GM13977 (cell line): Measurements from ENCODE around the gene TNPO2.

Experiments used
- DNase-seq: peaks from one replicate; pipeline ENCODE4 v3.0.0; 2012; ENCODE audit warnings: low spot score
- in situ Hi-C: fragments of 300-500 bp; cut with MboI; formaldehyde crosslinking; loops from one replicate; pipeline ENCODE4 v1.12.0; 2022; ENCODE audit warnings: low sequenced_read_pairs, low pct_unique_long_range_greater_than_20kb, mixed read lengths, inconsistent platforms; ENCODE audit not compliant: unreplicated experiment
- TF ChIP-seq, protein P1 (sequence below): IDR thresholded peaks from 2 replicates; pipeline ENCODE4 v1.5.1; 2012; ENCODE audit warnings: mild to moderate bottlenecking, control low read depth; ENCODE audit not compliant: insufficient read depth; ENCODE audit errors: extremely low read depth, missing control alignments

Gene TNPO2

DNA sequence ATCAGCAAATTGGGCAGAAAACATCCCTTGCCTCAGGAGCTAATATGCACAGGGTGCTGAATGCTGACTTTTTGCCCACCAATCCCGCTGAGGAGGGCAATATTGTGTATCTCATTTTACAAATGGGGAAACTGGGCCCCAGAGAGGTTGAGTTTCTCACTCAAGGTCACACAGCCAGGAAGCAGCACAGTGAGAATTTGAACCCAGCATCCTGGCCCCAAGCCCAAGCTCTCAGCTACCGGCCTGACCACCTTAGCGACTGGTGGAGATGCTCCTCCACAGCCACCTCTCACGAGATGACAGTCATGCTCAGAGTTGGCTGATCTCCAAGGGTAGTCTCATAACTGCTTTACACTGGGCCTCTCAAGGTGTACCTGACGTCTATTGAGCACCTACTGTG, 30.8 kb downstream of the TNPO2 start:
- in situ Hi-C loops = no loop called here
- TF ChIP-seq, protein P1, sequence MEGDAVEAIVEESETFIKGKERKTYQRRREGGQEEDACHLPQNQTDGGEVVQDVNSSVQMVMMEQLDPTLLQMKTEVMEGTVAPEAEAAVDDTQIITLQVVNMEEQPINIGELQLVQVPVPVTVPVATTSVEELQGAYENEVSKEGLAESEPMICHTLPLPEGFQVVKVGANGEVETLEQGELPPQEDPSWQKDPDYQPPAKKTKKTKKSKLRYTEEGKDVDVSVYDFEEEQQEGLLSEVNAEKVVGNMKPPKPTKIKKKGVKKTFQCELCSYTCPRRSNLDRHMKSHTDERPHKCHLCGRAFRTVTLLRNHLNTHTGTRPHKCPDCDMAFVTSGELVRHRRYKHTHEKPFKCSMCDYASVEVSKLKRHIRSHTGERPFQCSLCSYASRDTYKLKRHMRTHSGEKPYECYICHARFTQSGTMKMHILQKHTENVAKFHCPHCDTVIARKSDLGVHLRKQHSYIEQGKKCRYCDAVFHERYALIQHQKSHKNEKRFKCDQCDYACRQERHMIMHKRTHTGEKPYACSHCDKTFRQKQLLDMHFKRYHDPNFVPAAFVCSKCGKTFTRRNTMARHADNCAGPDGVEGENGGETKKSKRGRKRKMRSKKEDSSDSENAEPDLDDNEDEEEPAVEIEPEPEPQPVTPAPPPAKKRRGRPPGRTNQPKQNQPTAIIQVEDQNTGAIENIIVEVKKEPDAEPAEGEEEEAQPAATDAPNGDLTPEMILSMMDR = no peak

DNA sequence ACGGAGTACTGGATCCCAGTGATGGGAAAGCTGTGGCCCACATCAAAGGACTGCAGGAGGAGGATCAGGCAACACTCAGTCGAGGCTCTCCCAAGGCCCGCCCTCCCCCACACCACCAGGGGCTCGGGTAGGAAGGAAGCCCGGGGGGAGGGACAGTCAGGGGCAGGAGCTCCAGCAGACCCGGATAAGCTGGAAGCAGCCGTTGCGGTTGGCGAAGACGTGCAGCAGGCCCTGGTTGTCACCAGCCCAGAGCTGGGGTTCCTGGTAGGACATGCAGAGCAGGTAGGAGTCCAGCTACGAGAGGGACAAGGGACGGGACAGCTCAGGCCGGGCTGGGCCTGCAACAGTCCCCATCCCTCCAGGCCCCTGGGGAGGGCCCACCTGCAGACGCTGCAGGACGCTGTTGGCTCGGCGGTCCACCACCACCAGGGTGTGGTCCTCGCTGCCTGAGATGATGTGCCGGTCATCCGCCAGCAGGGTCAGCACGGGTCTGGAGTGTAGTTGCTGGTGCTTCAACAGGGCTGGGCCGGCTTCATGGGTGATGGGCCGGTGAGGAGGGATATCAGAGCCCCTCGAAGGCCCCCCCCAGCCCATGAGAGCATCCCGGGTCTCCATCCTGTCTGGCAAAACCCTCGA, 34.0 kb downstream of the TNPO2 start:
- TF ChIP-seq, protein P1 = no peak
- in situ Hi-C loops = no loop called here
- no peak for DNase-seq

More for the DNA sequence above, 30.8 kb downstream of the TNPO2 start:
- no peak for DNase-seq

DNA sequence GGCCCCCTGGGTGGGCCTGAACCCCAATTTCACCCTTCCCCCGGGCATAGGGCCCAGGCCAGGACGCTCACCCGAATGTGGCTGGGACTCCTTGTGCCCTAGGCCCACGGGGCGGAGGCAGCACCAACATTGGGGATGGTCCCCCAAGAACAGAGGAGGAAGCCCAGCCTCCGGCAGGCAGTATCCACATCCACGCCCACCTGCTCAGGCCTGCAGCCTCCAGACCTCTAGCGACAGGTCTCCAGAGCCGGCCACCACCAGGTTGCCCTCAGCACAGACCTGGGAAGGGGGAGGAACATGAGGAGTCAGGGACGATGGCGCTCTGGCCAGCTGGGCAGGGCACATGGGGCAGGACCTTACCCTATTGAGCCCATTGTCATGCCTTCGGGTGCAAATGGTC, 34.7 kb downstream of the TNPO2 start:
- DNase-seq = no peak
- TF ChIP-seq, protein P1 = no peak
- in situ Hi-C loops = no loop called here

DNA sequence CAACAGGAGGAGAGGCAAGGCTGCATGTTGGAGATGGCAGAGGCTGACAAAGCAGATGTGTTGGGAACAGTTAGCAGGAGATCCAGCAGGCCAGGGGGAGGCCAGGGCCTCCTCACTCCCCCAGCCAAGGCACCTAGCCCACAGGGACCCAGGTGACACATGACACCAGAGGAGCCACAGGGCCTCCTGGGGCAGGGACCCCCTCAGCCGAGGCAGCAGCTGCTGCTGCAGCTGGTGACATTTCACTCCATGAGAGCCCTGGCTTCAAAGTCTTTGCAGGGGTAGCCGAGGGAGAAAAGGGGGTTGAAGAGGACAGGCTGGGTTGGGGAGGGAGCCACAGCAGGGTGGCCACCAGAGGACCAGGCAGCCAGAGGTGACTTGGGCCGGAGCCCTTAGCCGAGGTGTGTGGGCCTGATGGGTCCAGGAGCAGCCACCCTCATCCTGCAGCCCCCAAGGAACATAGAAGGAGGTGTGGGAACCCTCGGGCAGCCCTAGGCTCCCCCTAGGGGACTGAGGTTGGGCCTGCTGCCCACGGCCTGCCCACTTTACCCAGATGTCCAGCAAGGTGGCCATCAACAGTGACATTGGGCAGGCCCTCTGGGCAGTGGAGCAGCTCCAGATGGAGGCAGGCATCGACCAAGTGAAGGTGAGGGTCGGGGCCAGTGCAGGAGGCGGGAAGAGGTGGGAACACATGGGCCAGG, 36.1 kb downstream of the TNPO2 start, which contains the start of gene GNG14:
Gene GNG14 (plus strand): TSS at position 503 of the 701 bp plus-strand sequence. CDS start 51 bp downstream, at position 554.
- in situ Hi-C loops = no loop called here
- TF ChIP-seq, protein P1 = no peak
- DNase-seq = no peak

DNA sequence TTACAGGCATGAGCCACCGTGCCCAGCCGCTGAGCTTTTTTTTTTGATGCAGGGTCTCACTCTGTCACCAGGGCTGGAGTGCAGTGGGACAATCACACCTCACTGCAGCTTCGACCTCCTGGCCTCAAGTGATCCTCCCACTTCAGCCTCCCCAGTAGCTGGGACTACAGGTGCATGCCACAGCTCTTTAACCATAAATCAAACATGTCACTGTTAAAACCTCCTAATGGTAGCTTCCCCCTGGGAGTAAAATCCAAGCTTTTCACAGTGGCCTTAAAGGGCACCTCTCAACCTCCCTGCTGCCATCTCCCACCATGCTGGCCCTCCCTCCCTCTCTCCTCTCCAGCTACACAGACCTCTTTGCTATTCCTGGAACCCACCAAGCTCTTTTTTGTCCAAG, 37.9 kb downstream of the TNPO2 start:
- DNase-seq = no peak
- in situ Hi-C loops = no loop called here
- TF ChIP-seq, protein P1 = no peak

DNA sequence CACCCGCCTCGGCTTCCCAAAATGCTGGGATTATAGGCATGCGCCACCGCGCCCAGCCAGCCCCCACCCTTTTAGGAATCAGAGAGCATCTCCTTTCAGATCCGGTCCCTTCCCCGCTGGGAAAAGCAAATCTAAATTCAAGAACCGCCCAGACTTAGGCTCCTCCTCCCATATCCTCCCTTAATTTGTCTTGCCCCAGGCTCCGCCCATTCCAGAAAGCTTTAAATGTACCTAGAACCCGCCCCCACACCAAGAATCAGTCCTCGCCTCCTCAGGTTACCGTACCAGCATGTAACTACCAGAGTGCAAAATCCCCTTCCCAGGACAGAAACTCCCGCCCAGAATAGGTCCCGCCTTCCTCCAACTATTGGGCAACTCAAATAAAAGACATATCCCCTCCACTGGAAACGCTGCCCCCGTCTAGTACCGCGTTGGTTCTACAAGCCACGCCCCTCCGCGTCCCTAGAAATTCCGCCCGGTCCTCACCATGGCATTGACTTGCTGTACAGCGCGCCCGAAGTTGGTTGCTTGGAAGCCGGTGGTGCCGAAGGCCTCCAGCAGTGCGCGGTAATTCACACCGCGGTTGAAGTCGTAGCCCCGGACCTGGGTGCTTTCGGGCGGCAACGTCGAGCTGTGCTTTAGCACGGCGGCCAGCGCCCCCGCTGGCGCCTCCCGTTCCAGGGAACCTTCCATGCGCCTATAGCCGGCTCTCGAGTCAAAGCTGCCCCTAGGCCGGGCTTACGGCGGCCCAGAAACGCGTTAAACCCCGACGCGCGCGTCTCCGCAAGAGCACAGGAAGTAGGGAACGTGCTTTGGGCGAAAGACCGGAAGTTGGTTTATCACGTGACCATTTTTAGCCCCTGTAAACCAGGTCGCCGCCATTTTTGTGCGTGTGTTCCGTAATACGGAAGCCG, 42.4 kb downstream of the TNPO2 start, which contains the start of gene DHPS:
Gene DHPS (minus strand): TSS at position 807 of the 914 bp plus-strand sequence. CDS start 114 bp downstream, at position 693.
- in situ Hi-C loops = no loop called here
- TF ChIP-seq, protein P1 = no peak
- DNase-seq = peak; percentile 95
